T-helper 22 cell (primary cell): ENCODE measurements around the gene PSEN2.
"Not testable (repeated sequence)": the region's sequence is repeated elsewhere in the genome, so short reads cannot be mapped to it uniquely, and the experiment has no call there.

Experiments
- DNase-seq: peaks from one replicate; pipeline ENCODE4 v3.0.0-alpha.2; 2020; ENCODE audit warnings: low read depth

PSEN2 gene

GRCh38 chr1:226919995-226920394 lies 49.6 kb downstream of the PSEN2 start:
- no peak for DNase-seq

GRCh38 chr1:226920446-226920894 lies 50.1 kb downstream of the PSEN2 start:
- DNase-seq = no peak

- DNase-seq = no peak
Measured at GRCh38 chr1:226921504-226921903, 51.1 kb downstream of the PSEN2 start.

GRCh38 chr1:226929260-226930111 lies 59.1 kb downstream of the PSEN2 start:
- DNase-seq = not testable (repeated sequence)

- DNase-seq = no peak
Measured at GRCh38 chr1:226934483-226935237, 64.2 kb downstream of the PSEN2 start.

- no peak for DNase-seq
Measured at GRCh38 chr1:226937940-226938725, 67.7 kb downstream of the PSEN2 start.

GRCh38 chr1:226938903-226939437 lies 68.6 kb downstream of the PSEN2 start:
- no peak for DNase-seq

- peak; percentile 56 for DNase-seq
Measured at GRCh38 chr1:226939438-226940028, 69.1 kb downstream of the PSEN2 start.

GRCh38 chr1:226940029-226940805 lies 69.8 kb downstream of the PSEN2 start, which contains the start of gene COQ8A:
Gene COQ8A, plus strand, starts transcription at chr1:226940294. Its CDS starts 21,092 bp downstream, at chr1:226961386.
- peak; percentile 99 for DNase-seq

- no peak for DNase-seq
Measured at GRCh38 chr1:226940806-226941067, 70.3 kb downstream of the PSEN2 start.

GRCh38 chr1:226942392-226942791 lies 72.0 kb downstream of the PSEN2 start:
- no peak for DNase-seq

GRCh38 chr1:226943156-226943555 lies 72.7 kb downstream of the PSEN2 start:
- no peak for DNase-seq

GRCh38 chr1:226943927-226944326 lies 73.5 kb downstream of the PSEN2 start:
- no peak for DNase-seq

GRCh38 chr1:226945106-226945857 lies 74.9 kb downstream of the PSEN2 start:
- DNase-seq = no peak
